GM19463 (cell line): ENCODE measurements around the gene KCNS3.
"Not testable (repeated sequence)": the region's sequence is repeated elsewhere in the genome, so short reads cannot be mapped to it uniquely, and the experiment has no call there.

ENCODE experiments used
- ATAC-seq: cut with Tn5 transposase; IDR thresholded peaks from one replicate; pipeline ENCODE4 v1.9.1; 2021; ENCODE audit warnings: mild to moderate bottlenecking, moderate library complexity; ENCODE audit not compliant: unreplicated experiment

Gene KCNS3

GRCh38 chr2:17940091-17940630 lies 61.7 kb downstream of the KCNS3 start:
- ATAC-seq = no peak

- no peak for ATAC-seq
Measured at GRCh38 chr2:17943444-17943843, 65.0 kb downstream of the KCNS3 start.

GRCh38 chr2:17947113-17947512 lies 68.6 kb downstream of the KCNS3 start:
- ATAC-seq = no peak

- no peak for ATAC-seq
Measured at GRCh38 chr2:17950006-17950405, 71.5 kb downstream of the KCNS3 start.

- no peak for ATAC-seq
Measured at GRCh38 chr2:17951563-17951962, 73.1 kb downstream of the KCNS3 start.

GRCh38 chr2:17958466-17959092 lies 80.1 kb downstream of the KCNS3 start:
- no peak for ATAC-seq

- no peak for ATAC-seq
Measured at GRCh38 chr2:17959356-17959755, 80.9 kb downstream of the KCNS3 start.

GRCh38 chr2:17959833-17960232 lies 81.4 kb downstream of the KCNS3 start:
- ATAC-seq = peak; percentile 91

- no peak for ATAC-seq
Measured at GRCh38 chr2:17960925-17961324, 82.5 kb downstream of the KCNS3 start.

GRCh38 chr2:17961789-17962188 lies 83.3 kb downstream of the KCNS3 start:
- ATAC-seq = no peak

GRCh38 chr2:17962876-17963275 lies 84.4 kb downstream of the KCNS3 start:
- ATAC-seq = no peak

- not testable (repeated sequence) for ATAC-seq
Measured at GRCh38 chr2:17963571-17963970, 85.1 kb downstream of the KCNS3 start.

GRCh38 chr2:17965196-17965595 lies 86.7 kb downstream of the KCNS3 start:
- no peak for ATAC-seq

- ATAC-seq = no peak
Measured at GRCh38 chr2:17966798-17967197, 88.3 kb downstream of the KCNS3 start.

GRCh38 chr2:17969661-17970060 lies 91.2 kb downstream of the KCNS3 start:
- no peak for ATAC-seq

GRCh38 chr2:17971531-17972125 lies 93.2 kb downstream of the KCNS3 start:
- ATAC-seq = no peak

GRCh38 chr2:17972991-17973390 lies 94.5 kb downstream of the KCNS3 start:
- ATAC-seq = no peak

GRCh38 chr2:17975401-17975800 lies 96.9 kb downstream of the KCNS3 start:
- ATAC-seq = no peak

- ATAC-seq = no peak
Measured at GRCh38 chr2:17976871-17977746, 98.6 kb downstream of the KCNS3 start.

GRCh38 chr2:17979707-17980106 lies 101.2 kb downstream of the KCNS3 start:
- no peak for ATAC-seq

GRCh38 chr2:17981936-17982335 lies 103.5 kb downstream of the KCNS3 start:
- no peak for ATAC-seq
